ENCODE results near the gene RUFY4.

DNA sequence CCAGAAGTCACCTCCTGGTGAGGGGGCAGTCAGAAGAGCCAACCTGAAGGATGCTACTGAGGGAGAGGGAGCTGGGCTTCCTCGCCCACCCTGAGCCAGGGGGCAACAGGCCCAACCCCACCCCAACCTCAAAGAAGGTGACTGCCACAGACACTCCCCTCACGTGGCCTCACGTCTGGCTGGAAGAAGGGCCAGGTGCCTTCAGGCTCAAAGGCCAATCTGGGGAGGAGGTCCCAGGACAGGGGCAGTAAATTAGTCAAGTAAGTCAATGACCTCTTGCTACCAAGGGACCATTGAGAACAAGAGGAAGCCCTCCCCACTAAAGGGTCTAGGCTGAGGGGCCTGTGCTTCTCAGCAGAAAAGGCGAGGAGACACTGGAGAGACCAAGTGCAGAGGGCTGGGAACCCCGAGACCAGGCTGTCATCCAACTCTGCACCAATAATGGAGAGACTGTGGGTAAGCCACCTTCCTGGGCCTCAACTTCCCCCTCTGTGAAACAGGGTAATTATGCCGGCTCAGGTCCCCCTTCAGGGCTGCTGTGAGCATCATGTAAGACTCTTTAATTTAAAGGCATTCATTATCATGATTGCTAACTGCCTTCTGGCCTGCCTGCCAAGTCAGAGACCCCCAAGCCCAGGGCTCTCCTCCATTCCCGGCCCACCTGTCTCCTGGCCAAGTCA, 46.1 kb upstream of the RUFY4 start:
- TF ChIP-seq ESRRA (CRISPR knock-in tag; IDR thresholded peaks at IDR 0.05; ENCODE audit: low read depth) (no peak), HES4 (CRISPR knock-in tag; IDR thresholded peaks at IDR 0.05; ENCODE audit: borderline replicate concordance) (no peak), TCF7L2 (IDR thresholded peaks at IDR 0.05; ENCODE audit: low read depth, low read length) (no peak), RNF2 (conservative IDR thresholded peaks at IDR 0.05; ENCODE audit: low read depth) (no peak), ZNF761 (CRISPR knock-in tag; conservative IDR thresholded peaks at IDR 0.05) (no peak)
- TF ChIP-seq, protein P1, sequence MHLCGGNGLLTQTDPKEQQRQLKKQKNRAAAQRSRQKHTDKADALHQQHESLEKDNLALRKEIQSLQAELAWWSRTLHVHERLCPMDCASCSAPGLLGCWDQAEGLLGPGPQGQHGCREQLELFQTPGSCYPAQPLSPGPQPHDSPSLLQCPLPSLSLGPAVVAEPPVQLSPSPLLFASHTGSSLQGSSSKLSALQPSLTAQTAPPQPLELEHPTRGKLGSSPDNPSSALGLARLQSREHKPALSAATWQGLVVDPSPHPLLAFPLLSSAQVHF (CRISPR knock-in tag; IDR thresholded peaks at IDR 0.05), result no peak
